Uterus (tissue), 4 donors: ENCODE measurements around the gene SSR1. TPM values are rescaled to one million over a fixed set of nuclear protein-coding genes. Genes with fewer than 3 reads are reported as not detected.
"Not testable (repeated sequence)": the region's sequence is repeated elsewhere in the genome, so short reads cannot be mapped to it uniquely, and the experiment has no call there.

Source experiments
- DNase-seq, 2 donors: peaks; one replicate each; pipeline ENCODE4 v3.0.0-alpha.2; 2019 to 2020
- H3K27ac ChIP-seq, 2 donors: fragments of 200-600 bp; sonication (generic); 1 replicate in 1 of 2; 2 replicates in 1 of 2; pipeline ENCODE4 v1.5.1; 2016 to 2018
- H3K27me3 ChIP-seq, 2 donors: fragments of 200-600 bp; sonication (generic); one replicate each; pipeline ENCODE4 v1.5.1; 2018 to 2019; ENCODE audit warnings: control low read depth in 1 of 2
- H3K36me3 ChIP-seq, 2 donors: fragments of 200-600 bp; sonication (generic); one replicate each; pipeline ENCODE4 v1.5.1; 2019; ENCODE audit warnings: control low read depth in 1 of 2
- H3K4me1 ChIP-seq, 2 donors: fragments of 200-600 bp; sonication (generic); one replicate each; pipeline ENCODE4 v1.5.1; 2018 to 2019; ENCODE audit warnings: control low read depth in 1 of 2
- H3K4me3 ChIP-seq, 2 donors: fragments of 200-600 bp; sonication (generic); 1 replicate in 1 of 2; 2 replicates in 1 of 2; pipeline ENCODE4 v1.5.1; 2018 to 2019; ENCODE audit warnings: mild to moderate bottlenecking in 1 of 2
- H3K9me3 ChIP-seq, 2 donors: fragments of 200-600 bp; sonication (generic); one replicate each; pipeline ENCODE4 v1.5.1; 2019; ENCODE audit warnings: control low read depth in 1 of 2
- CTCF ChIP-seq, 4 experiments: fragments of 200-600 bp in 2 of 4; fragments of 450-650 bp in 2 of 4; sonication (generic) in 2 of 4; IDR thresholded peaks; one replicate each; pipeline ENCODE4 v1.5.1; 2016 to 2019; ENCODE audit warnings: antibody characterized with exemption in 4 of 4, mild to moderate bottlenecking in 2 of 4, moderate library complexity in 1 of 4
- POLR2A ChIP-seq, 2 donors: fragments of 450-650 bp; IDR thresholded peaks; one replicate each; pipeline ENCODE4 v1.6.1; 2016; ENCODE audit warnings: antibody characterized with exemption in 2 of 2, mild to moderate bottlenecking in 1 of 2, moderate library complexity in 1 of 2
- intact Hi-C: fragments of 100-400 bp; cut with DNase I; formaldehyde crosslinking; loops from one replicate; pipeline ENCODE4 v1.15.1; 2023; ENCODE audit warnings: low total_unique reads
- total RNA-seq, 4 donors: library from RNA; depleted of rRNA in 3 of 4; stranded (reverse); fragments of >200 nt in 3 of 4; gene quantifications; one replicate each; pipeline versions ENCODE4 v1.1.0 to v1.2.4, GENCODE V29; 2014 to 2023
- donor health status: DM: yes; HTN: yes; CAD: no.

The SSR1 gene
- total RNA-seq, 4 donors from 2014 or later, result 77.4 to 138 (median 126) TPM

GRCh38 chr6:7315948-7316365 lies 3.0 kb upstream of the SSR1 start:
- no peaks in the 10 kb centered on the region for H3K36me3 ChIP-seq
- H3K4me3 ChIP-seq, result no peak overlapping the region
- intact Hi-C loops, result no loop called here
- H3K9me3 ChIP-seq, result no peaks in the 10 kb centered on the region
- DNase-seq, result no peak
- H3K27me3 ChIP-seq, result no peaks in the 10 kb centered on the region
- H3K4me1 ChIP-seq, result peaks cover 0 to 6% of the 10 kb centered on the region in 2 donors
- TF ChIP-seq CTCF (IDR thresholded peaks at IDR 0.05) (no peak), POLR2A (IDR thresholded peaks at IDR 0.05) (no peak)
- H3K27ac ChIP-seq, result no peak overlapping the region

GRCh38 chr6:7315087-7315947 lies 2.3 kb upstream of the SSR1 start:
- H3K36me3 ChIP-seq, DNase-seq, intact Hi-C loops, H3K9me3 ChIP-seq, H3K27me3 ChIP-seq, H3K27ac ChIP-seq, H3K4me3 ChIP-seq: not testable (repeated sequence)
- H3K4me1 ChIP-seq, result peaks cover 0 to 10% of the 10 kb centered on the region in 2 donors

GRCh38 chr6:7314414-7314813 lies 1.4 kb upstream of the SSR1 start:
- no peak for TF ChIP-seq CTCF (IDR thresholded peaks at IDR 0.05)
- no peak for TF ChIP-seq POLR2A (IDR thresholded peaks at IDR 0.05)
- H3K4me1 ChIP-seq, result peaks cover 0 to 10% of the 10 kb centered on the region in 2 donors
- no peaks in the 10 kb centered on the region for H3K9me3 ChIP-seq
- DNase-seq, result no peak
- intact Hi-C loops, result no loop called here
- no peaks in the 10 kb centered on the region for H3K27me3 ChIP-seq
- no peak overlapping the region for H3K4me3 ChIP-seq
- H3K36me3 ChIP-seq, result no peaks in the 10 kb centered on the region
- no peak overlapping the region for H3K27ac ChIP-seq

DNA sequence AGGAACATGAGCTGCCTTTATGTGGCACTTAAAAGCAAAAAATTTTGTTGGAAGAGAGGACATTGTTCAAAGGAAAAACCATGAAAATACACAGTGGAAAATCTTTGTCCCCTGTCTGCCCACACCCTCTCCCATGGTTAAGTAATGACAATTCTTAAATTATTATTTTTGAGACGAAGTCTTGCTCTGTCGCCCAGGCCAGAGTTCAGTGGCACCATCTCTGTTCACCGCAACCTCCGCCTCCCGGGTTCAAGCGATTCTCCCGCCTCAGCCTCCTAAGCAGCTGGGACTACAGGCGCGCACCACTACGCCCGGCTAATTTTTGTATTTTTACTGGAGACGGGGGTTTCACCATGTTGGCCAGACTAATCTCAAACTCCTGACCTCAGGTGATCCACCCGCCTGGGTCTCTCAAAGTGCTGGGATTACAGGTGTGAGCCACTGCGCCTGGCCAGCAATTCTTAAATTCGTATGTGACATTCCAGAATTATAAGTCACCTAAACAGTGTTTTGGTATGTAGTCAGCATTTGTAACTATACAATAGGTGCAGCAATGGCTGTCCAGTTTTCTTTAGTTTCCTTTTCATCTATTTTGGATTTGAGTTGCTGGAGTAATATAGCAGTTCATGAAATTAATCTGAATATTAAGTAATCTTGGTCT lies 636 bp upstream of the SSR1 start:
- intact Hi-C loops, result no loop called here
- DNase-seq, result peak; percentile 19 to 26
- H3K9me3 ChIP-seq, result no peaks in the 10 kb centered on the region
- H3K4me1 ChIP-seq, result peaks cover 0 to 10% of the 10 kb centered on the region in 2 donors
- no peaks in the 10 kb centered on the region for H3K27me3 ChIP-seq
- H3K36me3 ChIP-seq, result no peaks in the 10 kb centered on the region
- TF ChIP-seq POLR2A (IDR thresholded peaks at IDR 0.05), result no peak
- TF ChIP-seq CTCF (IDR thresholded peaks at IDR 0.05), result no peak
- H3K4me3 ChIP-seq, result peak overlapping the region; percentile 46 to 76
- peak overlapping the region; percentile 87 to 94 for H3K27ac ChIP-seq

DNA sequence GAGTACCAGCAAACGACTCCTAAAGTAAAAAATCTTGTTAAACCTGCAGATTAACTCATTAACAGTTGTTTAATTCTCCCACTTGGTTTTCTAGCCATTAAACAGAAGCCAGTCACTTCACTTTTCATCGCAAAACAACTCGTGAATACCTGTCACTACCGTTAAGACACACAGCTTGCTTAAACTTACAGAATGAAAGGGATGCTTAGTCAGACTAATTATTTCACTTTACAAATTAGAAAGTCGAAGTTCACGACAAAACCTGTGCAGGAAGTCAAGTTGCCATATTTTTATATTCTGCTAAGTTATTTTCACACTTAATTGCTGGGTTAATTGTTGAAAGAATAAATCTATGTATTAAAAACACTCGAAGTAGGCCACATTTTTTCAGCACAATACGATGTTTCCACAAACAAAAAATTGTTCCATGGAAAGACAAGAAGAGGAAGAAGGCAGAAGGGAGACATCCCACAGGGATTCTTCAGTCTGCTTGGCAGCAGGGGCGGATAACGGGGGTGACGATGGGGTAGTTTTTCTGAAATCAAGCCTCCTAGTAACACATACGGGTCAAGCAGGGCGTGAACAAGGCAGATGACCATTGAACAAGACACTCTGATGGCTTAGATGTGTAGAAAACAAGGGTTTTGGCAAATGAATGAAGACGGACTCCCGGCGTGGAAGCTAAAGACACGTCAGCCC lies 933 bp downstream of the SSR1 start:
- intact Hi-C loops, result no loop called here
- Histone ChIP-seq H3K27me3 (no peaks in the 10 kb centered on the region), H3K36me3 (no peaks in the 10 kb centered on the region), H3K4me3 (peak overlapping the region; percentile 46 to 76), H3K9me3 (no peaks in the 10 kb centered on the region), H3K4me1 (peaks cover 0 to 10% of the 10 kb centered on the region in 2 donors), H3K27ac (peak overlapping the region; percentile 87 to 94)
- no peak for DNase-seq
- TF ChIP-seq CTCF (IDR thresholded peaks at IDR 0.05) (no peak), POLR2A (IDR thresholded peaks at IDR 0.05) (no peak)
